Measurements from ENCODE around the gene TMCC1.
"Not testable (repeated sequence)": the region's sequence is repeated elsewhere in the genome, so short reads cannot be mapped to it uniquely, and the experiment has no call there.

Gene TMCC1

DNA sequence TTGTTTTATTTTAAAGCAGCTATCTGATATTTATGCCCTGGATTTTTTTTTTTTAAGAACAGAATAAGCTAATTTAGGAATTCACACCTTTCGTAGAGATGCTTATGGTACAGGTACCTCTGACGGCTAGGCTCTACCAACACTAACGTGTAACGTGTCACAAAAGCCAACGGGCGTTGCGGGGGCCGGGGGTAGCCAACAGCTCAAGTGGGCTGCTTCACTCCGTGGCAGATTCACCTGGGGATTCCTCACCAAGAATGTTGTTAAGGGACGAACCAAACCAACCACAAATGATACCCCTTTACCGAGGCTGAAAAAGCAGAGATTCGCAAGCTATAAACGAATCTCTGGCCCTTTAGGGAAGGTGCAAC lies 1.0 kb downstream of the TMCC1 start:
- DNase-seq: no peak

DNA sequence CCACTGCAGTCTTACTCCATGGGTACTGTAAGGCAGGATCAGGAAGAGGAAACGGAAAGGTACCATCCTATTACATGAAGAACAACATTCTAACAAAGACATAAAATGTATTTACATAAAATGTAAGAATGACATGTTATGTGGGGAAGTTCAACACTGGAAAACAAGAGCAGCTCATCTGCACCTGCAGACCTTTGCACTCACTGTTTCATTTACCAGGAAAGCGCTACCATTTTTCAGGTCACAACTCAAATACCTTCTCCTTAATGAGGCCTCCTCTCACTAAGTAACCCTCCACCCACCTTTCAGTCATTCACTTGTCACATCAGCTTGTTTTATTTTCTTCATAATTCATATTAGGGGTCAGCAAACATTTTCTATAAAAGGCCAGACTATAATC lies 2.6 kb downstream of the TMCC1 start:
- no peak for DNase-seq

DNA sequence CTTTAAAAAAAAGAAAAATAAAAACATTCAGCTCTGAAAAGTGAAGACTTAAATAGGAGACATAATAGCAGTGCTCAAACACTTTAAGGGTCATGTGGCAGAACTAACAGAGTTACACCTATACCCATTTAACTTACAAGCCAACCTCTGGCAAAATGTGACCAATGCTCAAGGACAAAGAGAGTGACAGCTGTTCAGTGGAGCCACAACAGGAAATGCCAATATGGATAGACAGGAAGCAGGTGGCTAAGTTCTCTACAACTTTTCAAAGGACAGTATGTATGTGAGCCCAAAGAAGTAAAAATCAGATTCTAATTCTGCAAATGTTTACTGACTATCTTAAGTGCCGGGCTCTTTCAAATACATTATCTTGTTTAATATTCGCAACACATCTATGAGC lies 3.4 kb downstream of the TMCC1 start:
- DNase-seq: no peak

DNA sequence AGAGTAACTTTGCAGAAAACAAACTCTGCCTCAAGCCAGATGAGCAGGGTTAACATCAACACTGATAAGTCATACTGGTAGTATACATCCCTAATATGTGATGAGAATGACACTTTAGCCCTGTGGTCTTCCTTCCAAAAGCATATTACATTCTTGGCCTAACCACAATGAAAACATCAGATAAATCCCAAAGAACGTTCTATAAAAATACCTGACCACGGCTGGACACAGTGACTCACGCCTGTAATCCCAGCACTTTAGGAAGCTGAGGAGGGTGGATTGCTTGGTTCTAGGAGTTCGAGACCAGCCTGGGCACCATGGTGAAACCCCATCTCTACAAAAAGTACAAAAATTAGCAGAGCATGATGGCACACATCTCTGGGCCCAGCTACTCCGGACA lies 4.7 kb downstream of the TMCC1 start:
- DNase-seq: no peak

DNA sequence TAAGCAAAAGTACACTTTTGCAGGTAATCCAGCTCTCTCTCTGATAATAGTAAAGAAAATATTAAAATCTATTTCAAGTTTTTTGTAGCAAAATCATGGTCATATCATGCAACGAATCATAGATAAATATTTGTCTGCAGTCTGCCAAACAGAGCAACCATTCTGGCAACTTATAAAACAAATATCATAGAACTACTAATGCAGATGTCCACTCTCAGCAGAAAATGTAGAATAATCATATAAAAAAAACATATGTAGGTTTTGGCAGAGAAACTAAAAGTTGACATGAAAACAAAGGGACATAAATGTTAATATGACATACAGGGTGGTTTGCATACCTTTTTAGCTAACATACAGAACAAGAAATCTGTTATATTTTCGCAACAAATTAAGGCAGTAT lies 12.2 kb downstream of the TMCC1 start:
- DNase-seq: no peak

DNA sequence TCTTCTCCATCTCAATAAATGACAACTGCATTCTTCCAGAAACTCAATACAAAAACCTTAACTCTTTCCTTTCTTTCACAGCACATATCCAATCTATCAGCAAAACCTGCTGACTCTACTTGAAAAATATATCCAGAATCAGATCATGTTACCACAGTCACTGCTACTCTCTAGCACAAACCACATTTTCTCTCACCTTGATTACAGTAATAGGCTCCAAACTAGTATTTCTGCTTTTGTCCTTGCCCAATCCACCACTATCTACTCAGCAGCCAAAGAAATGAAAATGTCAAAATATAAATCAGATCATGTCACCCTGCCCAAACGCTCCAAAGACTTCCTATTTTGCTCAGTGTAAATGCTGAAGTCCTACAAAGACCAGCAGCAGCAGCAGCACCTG lies 15.2 kb downstream of the TMCC1 start:
- DNase-seq: no peak

DNA sequence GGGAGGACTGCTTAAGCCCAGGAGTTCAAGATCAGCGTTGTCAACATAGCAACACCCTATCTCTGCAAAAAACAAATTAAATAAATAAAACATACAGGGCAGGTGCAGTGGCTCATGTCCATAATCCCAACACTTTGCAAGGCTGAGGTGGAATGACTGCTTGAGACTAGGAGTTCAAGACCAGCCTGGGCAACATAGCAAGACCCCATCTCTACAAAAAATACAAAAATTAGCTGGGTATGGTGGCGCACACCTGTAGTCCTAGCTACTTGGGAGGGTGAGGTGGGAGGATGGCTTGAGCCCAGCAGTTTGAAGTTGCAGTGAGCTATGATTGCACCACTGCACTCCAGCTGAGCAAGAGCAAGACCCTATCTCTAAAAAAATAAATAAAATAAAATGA lies 19.0 kb downstream of the TMCC1 start:
- DNase-seq: not testable (repeated sequence)

DNA sequence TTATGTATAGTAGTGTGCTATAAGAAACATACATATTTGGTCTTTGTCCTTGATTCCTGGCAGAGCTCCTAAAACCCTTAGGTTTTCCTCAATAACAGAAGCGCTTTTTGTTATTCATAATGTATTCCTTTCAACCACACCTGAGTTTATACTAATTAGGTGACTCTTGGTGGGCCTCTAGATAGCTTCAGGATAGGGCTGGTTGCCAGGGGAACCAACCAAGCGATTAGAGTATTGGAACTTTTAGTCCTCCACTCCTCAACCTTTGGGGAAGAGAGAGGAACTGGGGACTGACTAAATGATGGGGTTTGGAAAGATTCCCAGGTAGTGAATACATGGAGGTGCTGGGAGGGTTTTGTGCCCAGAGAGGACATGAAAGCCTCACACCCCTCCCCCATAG lies 24.6 kb downstream of the TMCC1 start:
- DNase-seq: no peak

DNA sequence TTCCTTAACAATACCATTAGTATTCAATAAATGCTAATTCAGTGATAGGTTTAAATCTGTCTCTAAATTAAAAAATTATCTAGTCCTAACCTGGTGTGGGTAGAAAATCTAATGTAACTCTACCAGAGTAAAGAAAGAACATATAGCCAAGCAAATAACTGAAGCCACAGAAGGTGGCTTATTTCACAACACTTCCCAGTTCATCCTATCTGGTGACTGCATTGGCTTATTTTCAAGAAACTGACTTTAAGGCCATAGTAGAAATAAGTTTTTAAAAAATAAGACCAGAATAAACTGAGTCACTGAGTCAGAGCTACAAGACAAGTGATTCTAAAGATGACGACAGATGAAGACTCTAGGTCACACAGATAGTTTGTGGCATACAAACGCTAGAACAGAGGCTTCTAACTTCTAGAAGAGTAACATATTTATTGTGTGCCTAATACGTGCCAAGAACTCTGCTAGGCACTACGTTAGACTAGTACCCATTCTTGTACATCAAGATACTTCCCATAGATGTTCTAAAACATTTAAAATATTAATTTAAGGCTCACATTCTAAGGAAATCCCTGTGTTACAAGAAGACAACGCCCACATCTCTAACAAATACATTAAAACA lies 25.9 kb downstream of the TMCC1 start:
- no peak for DNase-seq

DNA sequence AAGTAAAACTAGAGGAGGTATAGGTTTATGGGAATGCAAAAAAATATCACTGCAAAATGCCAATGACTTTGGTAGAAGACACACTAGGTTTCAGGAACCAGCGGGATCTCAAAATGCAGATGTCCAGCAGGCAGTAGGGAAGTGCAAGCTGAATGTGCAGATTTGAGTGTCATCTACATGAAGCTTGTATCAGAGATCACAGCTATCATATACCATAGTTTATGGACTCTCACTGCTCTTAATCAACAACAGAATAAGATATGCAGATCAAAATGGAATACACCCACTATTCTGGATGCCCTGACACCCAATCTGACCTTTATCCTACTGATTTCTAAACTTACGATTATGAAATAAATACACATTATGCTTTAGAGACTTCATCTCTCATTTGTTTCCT lies 27.7 kb downstream of the TMCC1 start:
- no peak for DNase-seq

DNA sequence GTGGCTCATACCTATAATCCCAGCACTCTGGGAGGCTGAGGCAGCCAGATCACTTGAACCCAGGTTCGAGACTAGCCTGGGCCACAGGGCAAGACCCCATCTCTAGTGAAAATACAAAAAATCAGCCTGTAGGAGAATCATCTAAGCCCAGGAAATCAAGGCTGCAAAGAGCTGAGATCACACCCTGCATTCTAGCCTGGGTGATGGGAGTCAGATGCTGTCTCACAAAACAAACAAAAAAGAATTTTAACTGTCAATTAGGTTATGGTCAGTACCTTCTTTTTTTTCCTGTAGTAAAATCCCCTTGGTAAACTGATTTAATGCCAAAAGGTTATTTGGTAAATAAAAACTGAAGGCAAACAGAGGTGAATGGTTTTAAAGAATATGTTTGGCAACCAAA lies 29.0 kb downstream of the TMCC1 start:
- no peak for DNase-seq

DNA sequence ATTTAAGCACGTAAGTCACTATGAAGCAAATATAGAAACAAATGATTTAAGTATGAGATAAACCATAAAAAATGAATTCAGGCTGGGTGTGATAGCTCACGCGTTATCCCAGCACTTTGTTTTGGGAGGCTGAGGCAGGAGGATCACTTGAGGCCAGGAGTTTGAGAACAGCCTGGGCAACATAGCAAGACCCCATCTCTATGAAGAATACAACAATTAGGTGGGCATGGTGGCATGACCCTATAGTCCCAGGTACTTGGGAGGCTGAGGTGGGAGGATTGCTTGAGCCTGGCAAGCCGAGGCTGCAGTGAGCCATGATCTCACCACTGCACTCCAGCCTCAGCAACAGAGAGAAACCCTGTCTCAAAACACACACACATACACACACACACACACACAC lies 34.2 kb downstream of the TMCC1 start:
- no peak for DNase-seq

DNA sequence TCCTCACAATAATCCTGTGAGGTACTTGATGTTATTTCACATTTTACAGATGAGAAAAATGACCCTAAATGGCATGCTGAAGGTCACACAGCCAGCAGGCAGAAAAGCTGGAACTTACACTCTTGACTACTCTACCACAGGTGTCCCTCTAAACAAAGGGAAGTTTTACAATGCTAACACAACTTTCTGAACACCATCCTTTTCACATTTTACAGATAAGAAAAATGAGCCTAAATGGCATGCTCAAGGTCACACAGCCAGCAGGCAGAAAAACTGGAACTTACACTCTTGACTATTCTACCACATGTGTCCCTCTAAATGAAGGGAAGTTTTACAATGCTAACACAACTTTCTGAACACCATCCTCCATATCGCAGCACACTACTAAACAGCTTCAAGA lies 35.6 kb downstream of the TMCC1 start:
- no peak for DNase-seq

DNA sequence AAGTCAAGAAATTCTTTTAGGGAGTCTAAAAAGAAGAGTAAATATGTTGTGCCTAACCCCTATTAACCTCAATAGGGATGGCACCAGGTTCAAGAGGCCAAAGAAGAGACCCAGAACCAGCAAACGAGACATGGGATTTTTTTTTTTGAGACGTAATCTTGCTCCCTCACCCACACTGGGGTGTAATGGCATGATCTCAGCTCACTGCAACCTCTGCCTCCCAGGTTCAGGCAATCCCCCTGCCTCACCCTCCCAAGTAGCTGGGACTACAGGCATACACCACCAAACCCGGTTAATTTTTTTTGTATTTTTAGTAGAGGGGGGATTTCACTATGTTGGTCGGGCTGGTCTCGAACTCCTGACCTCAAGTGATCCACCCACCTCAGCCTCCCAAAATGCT lies 36.7 kb downstream of the TMCC1 start:
- DNase-seq: not testable (repeated sequence)

DNA sequence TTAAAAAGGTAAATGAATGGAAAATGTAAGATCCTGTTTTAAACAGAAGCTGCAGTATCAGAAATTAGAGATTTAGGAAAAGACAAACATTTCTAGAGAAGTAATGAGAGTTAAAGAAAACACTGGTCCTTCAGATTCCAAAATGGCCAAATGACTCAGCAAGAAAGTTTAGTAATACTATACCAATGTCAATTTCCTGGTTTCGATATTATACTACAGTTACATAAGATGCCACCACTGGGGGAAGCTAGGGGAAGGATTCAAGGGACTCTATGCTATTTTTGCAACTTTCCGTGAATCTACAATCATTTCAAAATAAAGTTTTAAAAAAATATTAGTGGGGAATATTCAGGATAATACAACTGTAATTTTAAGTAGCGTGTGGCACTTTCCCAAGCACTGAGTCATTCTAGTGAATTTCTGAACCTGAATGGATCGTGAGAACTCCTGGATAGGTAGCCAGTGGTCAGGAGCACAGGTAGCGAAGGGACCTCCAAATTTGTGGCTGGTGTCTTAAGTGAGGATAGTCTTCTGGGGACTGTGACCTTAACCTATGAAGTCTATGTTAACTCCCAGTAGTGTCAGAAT lies 37.6 kb downstream of the TMCC1 start:
- no peak for DNase-seq

DNA sequence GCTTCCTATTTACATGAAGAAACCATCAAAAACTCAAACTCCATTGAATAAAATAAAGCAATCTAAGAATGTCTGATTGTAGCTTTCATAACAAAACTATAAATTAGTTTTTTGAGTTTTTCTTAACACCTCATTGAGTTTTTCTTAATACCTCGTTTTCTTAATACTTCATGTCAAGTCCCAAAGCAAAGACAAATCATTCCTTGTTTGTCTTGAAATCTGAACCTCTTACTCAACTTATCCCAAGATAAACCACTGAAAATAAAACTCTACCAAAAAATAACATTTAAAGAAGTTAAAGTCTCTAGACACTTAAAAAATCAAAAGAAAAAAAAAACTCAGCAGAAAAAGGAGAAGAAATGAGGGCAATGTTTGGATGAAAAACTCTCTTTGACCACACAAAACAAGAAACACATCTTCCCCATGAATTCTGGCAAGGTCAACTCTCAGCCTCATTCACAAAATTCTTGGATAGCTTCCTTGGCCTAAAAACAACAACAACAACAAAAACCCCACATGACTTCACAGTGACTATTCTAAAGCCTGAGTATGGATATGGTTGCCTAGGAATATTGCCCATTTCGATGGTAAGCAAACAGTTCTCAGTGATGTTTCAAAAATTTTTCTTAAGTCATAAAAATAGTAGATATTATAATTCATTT lies 38.2 kb downstream of the TMCC1 start:
- no peak for DNase-seq

DNA sequence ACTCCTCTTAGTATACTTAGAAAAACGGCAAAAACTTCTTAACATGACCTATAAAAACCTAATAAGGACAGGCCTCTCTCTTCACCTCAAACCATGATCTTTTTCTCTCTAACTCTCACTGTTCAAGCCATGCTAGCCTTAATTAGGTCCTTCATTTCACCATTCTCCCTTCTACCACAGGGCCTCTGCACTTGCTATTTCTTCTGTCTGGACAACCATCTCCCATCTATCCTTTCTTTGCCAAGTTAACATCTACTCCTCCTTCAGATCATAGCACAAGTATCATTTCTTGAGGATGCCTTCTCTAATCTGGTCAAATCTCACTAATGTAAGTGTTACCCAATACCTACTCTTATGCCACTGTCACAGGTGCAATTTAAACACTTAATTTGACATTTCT lies 39.1 kb downstream of the TMCC1 start:
- DNase-seq: no peak

DNA sequence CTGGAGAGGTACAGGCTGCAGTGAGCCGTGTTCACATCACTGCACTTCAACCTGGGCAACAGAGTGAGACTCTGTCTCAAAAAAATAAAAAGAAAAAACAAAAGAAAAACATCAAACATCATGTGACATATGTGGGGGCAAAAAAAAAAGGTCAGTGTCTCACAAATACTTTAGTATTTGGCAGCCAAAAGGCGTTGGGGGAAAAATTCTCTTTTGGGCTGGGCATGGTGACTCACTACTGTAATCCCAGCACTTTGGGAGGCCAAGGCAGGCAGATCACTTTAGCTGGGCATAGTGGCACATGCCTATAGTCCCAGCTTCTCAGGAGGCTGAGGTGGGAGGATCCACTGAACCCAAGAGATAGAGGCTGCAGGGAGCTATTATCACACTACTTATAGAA lies 47.6 kb downstream of the TMCC1 start:
- DNase-seq: no peak

DNA sequence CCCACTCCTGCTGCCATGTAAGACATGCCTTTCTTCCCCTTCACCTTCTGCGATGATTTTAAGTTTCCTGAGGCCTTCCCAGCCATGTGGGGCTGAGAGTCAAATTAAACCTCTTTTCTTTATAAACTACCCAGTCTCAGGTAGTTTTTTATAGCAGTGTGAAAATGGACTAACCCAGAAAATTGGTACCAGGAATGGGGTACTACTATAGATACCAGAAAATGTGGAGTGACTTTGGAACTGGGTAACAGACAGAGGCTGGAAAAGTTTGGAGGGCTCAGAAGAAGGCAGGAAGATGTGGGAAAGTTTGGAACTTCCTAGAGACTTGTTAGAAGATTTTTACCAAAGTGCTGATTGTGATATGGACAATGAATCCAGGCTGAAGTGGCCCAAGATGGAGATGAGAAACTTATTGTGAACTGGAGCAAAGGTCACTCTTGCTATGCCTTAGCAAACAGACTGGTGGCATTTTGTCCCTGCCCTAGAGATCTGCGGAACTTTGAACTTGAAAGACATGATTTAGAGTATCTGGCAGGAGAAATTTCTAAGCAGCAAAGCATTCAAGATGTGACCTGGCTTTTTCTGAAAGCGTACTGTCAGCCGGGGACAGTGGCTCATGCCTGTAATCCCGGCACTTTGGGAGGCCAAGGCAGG lies 52.7 kb downstream of the TMCC1 start:
- DNase-seq: no peak

DNA sequence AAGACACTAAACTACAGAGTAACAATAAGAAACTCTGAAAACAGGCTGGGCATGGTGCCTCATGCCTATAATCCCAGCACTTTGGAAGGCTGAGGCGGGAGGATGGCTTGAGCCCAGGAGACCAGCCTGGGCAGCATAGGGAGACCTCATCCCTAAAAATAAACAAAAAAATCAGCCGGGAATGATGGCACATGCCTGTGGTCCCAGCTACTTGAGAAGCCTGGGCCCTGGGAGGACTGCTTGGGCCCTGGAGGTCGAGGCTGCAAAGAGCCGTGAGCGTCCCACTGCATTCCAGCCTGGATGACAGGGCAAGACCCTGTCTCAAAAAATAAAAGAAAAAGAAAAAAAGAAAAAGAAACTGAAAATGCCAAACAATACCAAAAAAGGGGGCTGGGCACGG lies 55.4 kb downstream of the TMCC1 start:
- DNase-seq: no peak

DNA sequence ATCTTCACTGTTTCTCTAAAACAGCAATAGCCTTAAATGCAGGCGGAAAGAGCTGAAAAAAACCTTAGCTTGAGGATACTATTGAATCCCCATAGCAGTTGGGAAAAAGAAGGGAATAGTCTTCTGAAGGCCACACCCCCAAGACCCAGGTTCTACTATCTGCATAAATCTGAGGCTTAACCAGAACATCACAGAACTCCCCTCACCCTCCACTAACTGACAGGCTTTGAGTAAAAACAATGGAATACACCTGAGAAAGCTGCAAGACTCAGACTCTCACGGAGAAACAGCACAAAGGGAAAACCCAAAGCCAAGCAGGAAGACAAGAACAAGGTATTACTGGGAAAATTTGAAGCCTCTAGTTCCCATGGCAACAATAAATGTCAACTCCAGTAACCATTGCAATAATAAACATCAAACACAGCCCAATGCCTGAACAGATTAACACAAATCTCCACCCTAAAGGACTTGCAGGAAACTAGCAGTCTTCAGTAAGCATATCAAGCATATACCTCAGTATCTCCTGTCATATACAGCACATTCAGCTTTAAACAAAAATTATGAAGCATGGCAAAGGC lies 56.4 kb downstream of the TMCC1 start:
- DNase-seq: no peak

DNA sequence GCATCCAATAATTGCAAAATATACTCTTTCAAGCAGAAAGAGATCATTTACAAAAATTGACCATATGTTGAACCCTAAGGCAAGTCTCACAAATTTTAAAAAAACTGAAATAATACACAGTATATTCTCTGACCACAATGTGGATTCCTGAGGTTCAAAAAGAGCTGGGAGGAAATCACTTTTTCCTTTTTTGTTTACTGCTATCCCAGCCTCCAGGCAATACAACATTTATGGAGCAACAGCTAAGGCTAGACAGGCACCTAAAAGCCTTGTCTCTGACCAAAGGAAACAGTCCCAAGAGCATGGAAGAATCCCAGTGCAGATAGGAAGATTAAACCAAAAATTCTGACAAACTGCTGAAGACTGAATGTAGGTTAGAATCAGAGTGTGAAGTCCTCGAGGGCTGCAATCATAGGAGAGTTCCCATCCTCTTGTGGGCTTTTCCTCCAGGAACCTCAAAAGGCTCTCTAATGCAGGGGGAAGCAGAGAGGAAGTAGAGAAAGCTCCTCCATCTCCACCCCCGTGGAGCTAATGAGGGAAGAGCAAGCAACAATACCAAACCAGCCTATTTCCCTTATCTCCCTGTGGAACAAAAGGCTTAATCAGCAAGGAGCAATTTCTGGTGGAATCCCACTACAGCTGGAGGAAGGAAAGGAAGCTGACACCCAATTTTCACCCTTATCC lies 57.0 kb downstream of the TMCC1 start:
- DNase-seq: no peak

DNA sequence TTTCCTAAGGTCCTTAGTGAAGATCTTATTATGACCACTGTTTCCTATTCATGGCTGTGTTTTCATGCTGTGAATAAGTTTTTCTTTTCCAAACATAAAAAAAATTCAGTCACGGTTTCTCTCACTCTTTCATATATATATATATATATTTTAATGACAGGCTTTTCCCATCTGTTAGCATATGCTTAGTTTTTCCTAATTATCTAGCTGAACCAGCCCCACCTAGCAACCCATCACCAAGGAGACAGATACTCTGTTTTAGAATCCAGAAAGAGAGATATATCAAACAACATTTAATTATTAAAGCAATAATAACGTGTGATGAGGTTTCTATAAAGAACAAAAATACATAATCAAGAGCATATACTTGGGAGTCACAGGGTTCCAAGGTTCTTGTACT lies 58.3 kb downstream of the TMCC1 start:
- no peak for DNase-seq
